Midbrain (tissue), 1 donor: Measurements from ENCODE around the gene C17orf75.

Experiments used
- DNase-seq: peaks from one replicate; lab custom pipeline; 2025; lab: John Stamatoyannopoulos, UW

C17orf75 gene

DNA sequence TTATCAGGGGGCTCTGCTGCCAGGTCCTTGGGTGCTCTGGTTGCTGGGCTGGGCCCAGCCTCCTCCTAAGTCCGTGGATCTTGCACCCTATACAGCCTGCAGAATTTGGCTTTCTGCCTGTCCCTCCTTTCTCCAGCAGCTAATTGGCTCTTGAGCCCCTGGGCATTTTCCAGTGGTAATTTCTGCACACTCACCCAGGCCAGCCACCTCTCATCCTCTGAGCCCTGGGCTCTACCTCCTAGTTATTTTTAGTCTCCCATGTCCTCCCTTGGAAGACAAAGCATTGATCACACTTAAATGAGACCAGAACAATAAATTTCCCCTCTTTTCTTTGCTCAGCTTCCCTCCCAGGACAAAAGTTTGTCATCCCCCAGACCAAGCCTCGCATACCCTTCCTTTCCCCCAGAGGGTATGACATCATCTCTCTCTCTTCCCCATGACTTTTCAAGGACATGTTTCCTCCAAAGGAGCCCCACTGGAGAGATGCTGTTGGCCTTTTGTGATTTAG is 38.1 kb downstream of the C17orf75 start:
- no peak for DNase-seq

GRCh38 chr17:32302860-32303649 is 38.9 kb downstream of the C17orf75 start:
- no peak for DNase-seq

GRCh38 chr17:32302037-32302436 is 39.9 kb downstream of the C17orf75 start:
- DNase-seq, result no peak

DNA sequence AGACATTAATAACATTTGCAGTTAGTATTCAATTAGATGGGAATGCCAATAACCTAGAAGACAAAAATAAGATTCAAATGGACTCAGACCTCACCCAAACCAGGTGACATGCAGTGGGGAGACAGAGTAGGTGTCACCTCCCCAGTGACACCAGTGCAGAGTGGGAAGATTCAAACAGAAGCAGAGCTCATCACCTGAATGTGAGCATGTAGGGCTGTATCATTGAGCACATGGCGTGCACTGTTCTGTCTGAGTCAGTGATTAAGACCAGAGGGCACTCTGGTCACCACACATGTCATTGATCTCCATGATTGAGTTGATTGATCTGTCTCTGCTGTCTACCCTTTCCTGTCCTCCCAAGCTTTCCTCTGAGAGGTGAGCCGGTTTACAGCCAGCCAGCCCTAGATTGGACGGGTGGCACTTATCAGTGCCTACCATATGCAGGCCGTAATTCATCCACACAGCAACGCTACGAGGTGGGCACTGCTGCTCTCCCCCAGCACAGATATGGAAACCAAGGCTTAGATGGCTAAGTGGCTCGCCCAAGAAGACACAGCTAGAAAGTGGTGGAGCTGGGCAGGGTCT is 42.3 kb downstream of the C17orf75 start:
- no peak for DNase-seq

DNA sequence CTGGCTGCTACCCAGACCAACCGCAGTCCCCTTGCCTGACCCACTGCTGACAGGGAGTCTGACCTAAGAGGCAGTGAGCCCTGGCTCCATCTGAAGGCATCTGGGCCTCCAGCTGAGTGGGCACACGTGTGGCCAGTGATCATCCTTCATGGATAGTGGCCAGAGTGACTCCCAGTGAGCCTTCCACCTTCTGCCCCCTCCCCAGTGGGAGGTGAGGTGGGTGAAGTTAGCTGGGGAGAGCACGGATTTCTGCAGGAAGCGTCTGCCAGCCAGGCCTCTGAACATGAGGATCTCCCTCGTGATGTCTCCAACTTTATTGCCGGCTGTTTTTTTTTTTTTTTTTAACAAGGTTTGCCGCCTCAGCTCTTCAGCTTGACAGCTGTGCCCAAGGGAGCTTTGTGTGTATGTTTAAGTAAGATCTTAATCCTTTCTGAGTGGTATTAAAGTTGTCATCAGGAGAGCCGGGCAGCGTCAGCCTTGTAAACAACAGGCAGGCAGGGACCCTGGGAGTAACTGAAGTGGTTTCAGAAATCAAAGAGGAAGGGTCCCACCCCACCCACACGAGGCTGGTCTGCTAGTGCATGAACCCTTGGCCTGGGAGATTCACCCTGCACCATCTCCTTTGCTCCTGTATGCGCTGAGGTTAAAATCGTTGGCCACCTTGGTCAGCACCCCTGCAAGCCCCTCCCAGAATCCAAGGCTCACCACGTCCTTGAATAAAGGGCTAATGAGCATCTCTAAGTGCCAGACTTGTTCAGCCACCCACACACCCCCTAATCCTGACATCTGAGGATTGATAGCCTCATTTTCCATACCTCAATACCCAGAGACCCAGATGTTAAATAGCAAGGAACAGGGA is 43.0 kb downstream of the C17orf75 start:
- DNase-seq, result no peak

DNA sequence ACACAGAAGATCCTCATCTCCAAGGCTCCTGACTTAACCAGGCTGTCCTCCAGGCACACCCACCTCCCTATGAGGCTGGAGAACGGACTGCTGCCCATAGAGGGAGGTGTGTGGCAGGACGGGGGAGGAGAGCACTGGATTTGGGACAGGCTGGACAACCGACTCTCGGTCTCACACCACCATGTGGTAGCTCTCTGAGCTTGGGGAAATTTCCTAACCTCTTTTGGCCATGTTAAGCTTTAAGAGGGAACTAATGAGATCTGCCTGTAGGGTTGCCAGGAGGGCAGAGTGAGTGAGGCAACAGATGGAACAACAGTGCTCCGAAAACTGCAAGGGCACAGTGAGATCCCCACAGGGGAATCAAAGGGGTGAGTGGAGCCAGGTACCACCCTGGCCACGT is 43.7 kb downstream of the C17orf75 start:
- no peak for DNase-seq

- DNase-seq, result no peak
Measured at GRCh38 chr17:32297860-32298259, 44.1 kb downstream of the C17orf75 start.

GRCh38 chr17:32297424-32297823 is 44.5 kb downstream of the C17orf75 start:
- DNase-seq, result no peak

DNA sequence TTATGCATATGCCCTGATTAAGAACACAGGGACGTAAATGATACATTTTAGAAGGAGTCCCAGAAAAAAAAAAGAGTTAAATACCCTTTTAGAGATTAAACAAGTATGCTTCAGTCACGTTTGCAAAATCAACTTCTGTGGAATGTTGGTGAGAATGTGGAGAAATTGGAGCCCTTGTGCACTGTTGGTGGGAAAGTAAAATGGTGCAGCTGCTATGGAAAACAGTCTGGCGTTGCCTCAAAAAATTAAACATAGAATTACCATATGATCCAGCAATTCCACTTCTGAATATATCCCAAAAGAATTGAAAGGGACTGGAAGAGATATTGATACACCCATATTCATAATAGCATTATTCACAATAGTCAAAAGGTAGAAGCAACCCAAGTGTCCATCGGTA is 49.9 kb downstream of the C17orf75 start:
- no peak for DNase-seq

- DNase-seq, result no peak
Measured at GRCh38 chr17:32289471-32290070, 52.4 kb downstream of the C17orf75 start.

DNA sequence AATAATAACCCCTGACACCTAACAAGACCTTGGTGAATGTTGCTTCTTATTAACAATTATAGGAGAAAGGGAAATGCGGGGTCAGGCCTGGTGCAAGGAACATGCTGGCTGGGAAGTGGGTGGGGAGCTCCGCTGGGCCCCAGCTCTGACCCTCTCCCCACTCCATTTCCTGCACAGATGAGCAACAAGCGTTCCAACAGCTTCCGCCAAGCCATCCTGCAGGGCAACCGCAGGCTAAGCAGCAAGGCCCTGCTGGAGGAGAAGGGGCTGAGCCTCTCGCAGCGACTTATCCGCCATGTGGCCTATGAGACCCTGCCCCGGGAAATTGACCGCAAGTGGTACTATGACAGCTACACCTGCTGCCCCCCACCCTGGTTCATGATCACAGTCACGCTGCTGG is 53.4 kb downstream of the C17orf75 start:
- DNase-seq, result no peak

GRCh38 chr17:32287804-32288511 is 54.0 kb downstream of the C17orf75 start:
- DNase-seq, result no peak

- DNase-seq, result no peak
Measured at GRCh38 chr17:32286518-32286900, 55.5 kb downstream of the C17orf75 start.

DNA sequence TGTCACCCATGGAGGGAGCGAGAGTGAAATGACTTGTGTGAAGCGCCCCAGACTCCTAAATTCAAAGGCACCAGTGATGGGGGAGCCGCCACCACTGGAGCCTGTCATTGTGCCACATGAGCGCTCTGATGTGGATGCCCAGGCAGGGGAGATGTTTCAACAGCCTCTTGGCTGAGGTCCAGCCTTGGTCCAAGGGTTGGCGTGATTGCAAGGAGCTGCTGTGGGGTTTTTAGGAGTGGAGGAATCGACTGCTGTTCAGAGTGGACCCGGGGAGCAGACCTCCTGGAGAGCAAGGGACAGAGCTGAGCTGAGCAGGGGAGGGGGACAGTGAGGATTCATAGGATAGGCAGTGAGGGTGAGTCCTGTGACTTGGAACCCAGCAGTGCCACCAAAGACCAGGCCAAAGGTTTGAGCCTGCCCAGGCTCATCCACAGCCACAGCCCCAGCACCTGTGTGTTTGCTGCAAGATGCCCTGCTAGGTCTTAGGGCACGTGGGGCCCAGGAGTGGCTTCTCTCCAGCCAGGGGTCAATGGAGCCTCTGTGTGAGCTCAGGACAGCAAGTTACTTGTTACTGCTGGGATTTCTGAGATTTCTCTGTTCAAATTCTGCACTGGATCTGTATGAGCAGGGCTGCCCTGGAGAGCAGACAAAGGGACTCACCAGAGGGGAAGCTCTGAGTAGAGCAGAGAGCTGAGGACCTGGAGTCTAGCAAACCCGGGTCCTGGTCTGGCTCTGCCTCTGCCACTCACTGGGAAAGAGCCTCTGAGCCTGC is 56.0 kb downstream of the C17orf75 start:
- DNase-seq, result peak; percentile 72

GRCh38 chr17:32285306-32285705 is 56.7 kb downstream of the C17orf75 start:
- no peak for DNase-seq

GRCh38 chr17:32283745-32284201 is 58.2 kb downstream of the C17orf75 start:
- DNase-seq, result no peak

DNA sequence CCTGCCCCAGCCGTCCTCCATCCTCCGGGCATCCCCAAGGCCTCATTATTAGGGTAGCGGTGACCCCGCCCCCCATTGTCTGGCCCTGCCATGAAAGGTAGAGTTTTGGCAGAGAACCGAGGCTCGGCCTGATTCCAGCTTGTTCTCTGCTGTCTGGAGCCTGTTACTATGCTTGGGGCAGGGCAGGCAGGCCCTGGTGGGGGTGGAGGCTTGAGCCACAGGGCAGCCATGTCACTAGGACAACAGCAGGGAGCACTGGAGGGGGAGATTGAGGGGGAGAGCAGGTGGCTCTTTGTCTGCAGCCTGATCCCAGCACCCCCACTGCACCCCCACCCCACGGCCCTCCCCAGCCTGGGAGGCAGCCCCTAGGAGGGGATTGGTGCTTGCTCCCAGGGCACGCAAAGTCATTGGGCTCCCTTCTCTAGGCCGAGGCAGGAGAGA is 60.9 kb downstream of the C17orf75 start:
- no peak for DNase-seq

DNA sequence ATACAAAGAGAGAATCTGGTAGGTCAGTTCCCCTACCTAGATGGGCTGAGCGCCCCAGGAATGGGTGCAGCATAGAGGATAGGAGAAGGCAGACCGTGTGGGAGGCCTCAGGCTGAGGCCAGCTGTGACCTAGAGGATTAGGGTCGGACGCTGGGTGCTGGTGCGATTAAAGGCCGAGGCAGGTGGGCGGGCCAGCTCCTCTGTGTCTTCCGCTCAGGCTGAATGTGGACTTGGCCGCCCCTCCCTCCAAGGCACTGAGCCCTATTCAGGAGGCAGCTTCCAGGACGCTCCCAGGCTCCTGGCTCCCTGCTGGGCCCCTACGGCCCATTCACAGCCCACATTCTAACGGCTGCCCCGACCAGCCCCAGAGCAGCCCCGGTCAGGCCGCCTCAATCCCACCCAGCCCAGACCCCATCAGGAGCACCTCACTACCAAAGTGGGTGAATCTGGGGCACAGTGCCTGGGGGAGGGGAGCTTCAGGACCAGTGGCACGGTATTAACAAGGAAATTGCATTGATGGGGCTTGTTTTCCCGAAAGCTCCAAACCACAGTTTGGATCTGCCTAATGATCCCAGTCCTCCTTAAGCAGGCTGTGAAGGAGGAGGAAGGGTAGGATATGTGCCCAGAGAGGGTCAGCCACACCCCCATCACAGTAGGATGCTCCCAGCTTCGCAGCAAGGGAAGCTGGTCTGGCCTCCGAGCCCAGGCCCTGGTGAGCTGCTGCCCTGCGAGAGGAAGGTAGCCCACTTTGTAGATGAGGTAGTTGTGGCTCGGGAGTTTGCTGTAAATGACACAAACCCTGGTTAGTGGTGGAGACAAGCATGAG is 61.9 kb downstream of the C17orf75 start:
- DNase-seq, result no peak

GRCh38 chr17:32278815-32279214 is 63.2 kb downstream of the C17orf75 start:
- no peak for DNase-seq
